NCI-H446 treated with DMSO at 0.1 percent for 48 hours (cell line): ENCODE measurements around the gene ZNF618.

ENCODE experiments used
- DNase-seq: peaks from one replicate; lab custom pipeline; 2025; lab: John Stamatoyannopoulos, UW

Gene ZNF618

GRCh38 chr9:114060711-114061110 is 184.6 kb downstream of the ZNF618 start:
- DNase-seq, result no peak

GRCh38 chr9:114061292-114061691 is 185.2 kb downstream of the ZNF618 start:
- no peak for DNase-seq

GRCh38 chr9:114061830-114062474 is 185.8 kb downstream of the ZNF618 start:
- DNase-seq, result no peak

- DNase-seq, result no peak
These were observed 189.2 kb downstream of the ZNF618 start for GRCh38 chr9:114065304-114065703.

- no peak for DNase-seq
These were observed 193.5 kb downstream of the ZNF618 start for GRCh38 chr9:114069476-114070187.

GRCh38 chr9:114070188-114071103 is 194.3 kb downstream of the ZNF618 start:
- no peak for DNase-seq

GRCh38 chr9:114071197-114071795 is 195.2 kb downstream of the ZNF618 start:
- no peak for DNase-seq

- peak; percentile 67 for DNase-seq
These were observed 196.4 kb downstream of the ZNF618 start for GRCh38 chr9:114072184-114073140.

- DNase-seq, result no peak
These were observed 199.5 kb downstream of the ZNF618 start for GRCh38 chr9:114075602-114076001.

GRCh38 chr9:114076237-114077161 is 200.4 kb downstream of the ZNF618 start:
- DNase-seq, result no peak

- no peak for DNase-seq
These were observed 201.2 kb downstream of the ZNF618 start for GRCh38 chr9:114077162-114077837.

- no peak for DNase-seq
These were observed 202.1 kb downstream of the ZNF618 start, which contains the start of gene AMBP for GRCh38 chr9:114078021-114078780. Gene AMBP, minus strand, starts transcription at chr9:114078300. Its CDS starts 91 bp downstream, at chr9:114078209.

GRCh38 chr9:114078781-114079156 is 202.7 kb downstream of the ZNF618 start:
- no peak for DNase-seq

GRCh38 chr9:114080195-114080772 is 204.2 kb downstream of the ZNF618 start:
- no peak for DNase-seq

GRCh38 chr9:114080773-114081440 is 204.8 kb downstream of the ZNF618 start:
- no peak for DNase-seq

- no peak for DNase-seq
These were observed 205.4 kb downstream of the ZNF618 start for GRCh38 chr9:114081441-114082016.
